Neural crest cell (in vitro differentiated cells): Measurements from ENCODE around the gene ASB16. TPM values are rescaled to one million over a fixed set of nuclear protein-coding genes. Genes with fewer than 3 reads are reported as not detected.
"Not testable (repeated sequence)": the region's sequence is repeated elsewhere in the genome, so short reads cannot be mapped to it uniquely, and the experiment has no call there.

Source experiments
- DNase-seq: peaks from one replicate; pipeline ENCODE4 v3.0.0; 2021; ENCODE audit warnings: low read depth, mixed read lengths, low spot score
- H3K27ac Mint-ChIP-seq: one replicate; pipeline ENCODE4 v1.8.0; 2021; ENCODE audit warnings: mild to moderate bottlenecking, mixed read lengths; ENCODE audit not compliant: unreplicated experiment
- H3K27me3 Mint-ChIP-seq: 2 replicates; pipeline ENCODE4 v1.8.0; 2021; ENCODE audit warnings: low read depth, mild to moderate bottlenecking, mixed read lengths
- H3K36me3 Mint-ChIP-seq: 2 replicates; pipeline ENCODE4 v1.8.0; 2021; ENCODE audit warnings: low read depth, mild to moderate bottlenecking, mixed read lengths
- H3K4me1 Mint-ChIP-seq: 2 replicates; pipeline ENCODE4 v1.8.0; 2021; ENCODE audit warnings: mixed read lengths
- H3K4me3 Mint-ChIP-seq: one replicate; pipeline ENCODE4 v1.8.0; 2021; ENCODE audit warnings: mild to moderate bottlenecking, mixed read lengths
- H3K9me3 Mint-ChIP-seq: 2 replicates; pipeline ENCODE4 v1.8.0; 2021; ENCODE audit warnings: mixed read lengths
- total RNA-seq: library from RNA; stranded (reverse); gene quantifications from 2 replicates; pipeline ENCODE4 v1.2.1, GENCODE V29; 2021
- TF ChIP-seq, protein P1 (sequence below): fragments of 200-600 bp; sonication (generic); conservative IDR thresholded peaks from 2 replicates; pipeline ENCODE4 v1.5.0; 2021; ENCODE audit warnings: antibody characterized with exemption, mild to moderate bottlenecking

Gene ASB16
- total RNA-seq, 1 donor from 2014 or later, result 0.26 TPM

DNA sequence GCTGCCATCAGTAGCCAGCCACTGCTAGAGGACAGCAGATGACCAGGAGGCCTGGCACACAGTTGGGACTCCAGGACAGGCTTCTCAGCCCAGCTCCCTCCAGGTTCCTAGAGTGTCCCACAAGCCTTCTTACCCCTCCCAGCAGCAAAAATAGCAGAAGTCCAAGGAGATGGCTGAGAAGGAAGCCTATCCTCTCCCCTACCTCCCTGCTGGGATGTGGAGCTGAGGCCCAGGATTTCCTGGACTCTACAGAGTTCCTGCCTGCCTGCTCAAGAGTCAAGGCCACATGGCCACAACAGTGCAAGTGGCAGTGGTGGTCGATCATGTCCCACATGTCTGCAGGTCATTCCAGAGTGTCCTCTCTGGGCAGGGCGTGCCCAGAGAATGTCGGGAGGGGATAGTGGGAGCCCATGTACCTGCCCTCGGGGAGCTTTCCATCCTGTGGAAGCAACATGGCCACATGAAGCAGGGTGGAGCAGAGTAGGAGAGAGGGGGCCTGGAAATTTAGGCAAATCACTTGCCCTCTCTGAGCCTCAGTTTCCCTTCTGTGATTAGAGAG, 36.5 kb upstream of the ASB16 start:
- Mint-ChIP-seq H3K9me3 (no peaks in the 10 kb centered on the region), H3K27ac (no peak overlapping the region), H3K4me1 (peaks cover 28% of the 10 kb centered on the region), H3K27me3 (no peaks in the 10 kb centered on the region), H3K36me3 (no peaks in the 10 kb centered on the region), H3K4me3 (no peak overlapping the region)
- no peak for DNase-seq
- TF ChIP-seq, protein P1, sequence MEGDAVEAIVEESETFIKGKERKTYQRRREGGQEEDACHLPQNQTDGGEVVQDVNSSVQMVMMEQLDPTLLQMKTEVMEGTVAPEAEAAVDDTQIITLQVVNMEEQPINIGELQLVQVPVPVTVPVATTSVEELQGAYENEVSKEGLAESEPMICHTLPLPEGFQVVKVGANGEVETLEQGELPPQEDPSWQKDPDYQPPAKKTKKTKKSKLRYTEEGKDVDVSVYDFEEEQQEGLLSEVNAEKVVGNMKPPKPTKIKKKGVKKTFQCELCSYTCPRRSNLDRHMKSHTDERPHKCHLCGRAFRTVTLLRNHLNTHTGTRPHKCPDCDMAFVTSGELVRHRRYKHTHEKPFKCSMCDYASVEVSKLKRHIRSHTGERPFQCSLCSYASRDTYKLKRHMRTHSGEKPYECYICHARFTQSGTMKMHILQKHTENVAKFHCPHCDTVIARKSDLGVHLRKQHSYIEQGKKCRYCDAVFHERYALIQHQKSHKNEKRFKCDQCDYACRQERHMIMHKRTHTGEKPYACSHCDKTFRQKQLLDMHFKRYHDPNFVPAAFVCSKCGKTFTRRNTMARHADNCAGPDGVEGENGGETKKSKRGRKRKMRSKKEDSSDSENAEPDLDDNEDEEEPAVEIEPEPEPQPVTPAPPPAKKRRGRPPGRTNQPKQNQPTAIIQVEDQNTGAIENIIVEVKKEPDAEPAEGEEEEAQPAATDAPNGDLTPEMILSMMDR, result no peak

DNA sequence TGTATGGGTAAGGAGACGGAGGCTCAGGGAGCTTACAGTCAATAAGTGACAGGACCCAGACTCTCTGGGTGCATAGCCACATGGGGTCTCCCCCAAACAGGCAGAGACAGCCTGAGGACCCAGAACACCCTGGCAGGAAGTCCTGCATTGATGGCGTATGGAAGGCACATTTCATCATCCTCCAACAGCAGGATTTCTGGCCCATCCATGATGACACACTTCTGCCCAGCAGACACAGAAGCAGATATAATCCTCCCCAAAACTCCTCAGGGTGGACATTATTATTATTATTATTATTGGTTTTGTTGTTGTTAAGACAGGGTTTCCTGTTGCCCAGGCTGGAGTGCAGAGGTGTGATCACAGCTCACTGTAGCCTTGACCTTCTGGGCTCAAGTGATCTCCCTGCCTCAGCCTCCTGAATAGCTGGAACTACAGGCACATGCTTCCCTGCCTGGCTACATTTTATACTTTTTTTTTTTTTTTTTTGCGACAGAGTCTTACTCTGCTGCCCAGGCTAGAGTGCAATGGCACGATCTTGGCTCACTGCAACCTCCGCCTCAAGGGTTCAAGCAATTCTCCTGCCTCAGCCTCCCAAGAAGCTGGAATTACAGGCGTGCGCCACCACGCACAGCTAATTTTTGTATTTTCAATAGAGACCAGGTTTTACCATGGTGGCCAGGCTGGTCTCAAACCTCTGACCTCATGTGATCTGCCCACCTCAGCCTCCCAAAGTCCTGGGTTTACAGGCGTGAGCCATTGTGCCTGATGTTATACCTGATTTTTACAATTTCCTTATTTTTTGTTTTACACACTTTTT, 35.5 kb upstream of the ASB16 start:
- no peak for DNase-seq
- Mint-ChIP-seq H3K4me3 (peak overlapping the region; percentile 19), H3K27me3 (no peaks in the 10 kb centered on the region), H3K27ac (no peak overlapping the region), H3K36me3 (no peaks in the 10 kb centered on the region), H3K9me3 (no peaks in the 10 kb centered on the region), H3K4me1 (peaks cover 28% of the 10 kb centered on the region)
- TF ChIP-seq, protein P1, result no peak

DNA sequence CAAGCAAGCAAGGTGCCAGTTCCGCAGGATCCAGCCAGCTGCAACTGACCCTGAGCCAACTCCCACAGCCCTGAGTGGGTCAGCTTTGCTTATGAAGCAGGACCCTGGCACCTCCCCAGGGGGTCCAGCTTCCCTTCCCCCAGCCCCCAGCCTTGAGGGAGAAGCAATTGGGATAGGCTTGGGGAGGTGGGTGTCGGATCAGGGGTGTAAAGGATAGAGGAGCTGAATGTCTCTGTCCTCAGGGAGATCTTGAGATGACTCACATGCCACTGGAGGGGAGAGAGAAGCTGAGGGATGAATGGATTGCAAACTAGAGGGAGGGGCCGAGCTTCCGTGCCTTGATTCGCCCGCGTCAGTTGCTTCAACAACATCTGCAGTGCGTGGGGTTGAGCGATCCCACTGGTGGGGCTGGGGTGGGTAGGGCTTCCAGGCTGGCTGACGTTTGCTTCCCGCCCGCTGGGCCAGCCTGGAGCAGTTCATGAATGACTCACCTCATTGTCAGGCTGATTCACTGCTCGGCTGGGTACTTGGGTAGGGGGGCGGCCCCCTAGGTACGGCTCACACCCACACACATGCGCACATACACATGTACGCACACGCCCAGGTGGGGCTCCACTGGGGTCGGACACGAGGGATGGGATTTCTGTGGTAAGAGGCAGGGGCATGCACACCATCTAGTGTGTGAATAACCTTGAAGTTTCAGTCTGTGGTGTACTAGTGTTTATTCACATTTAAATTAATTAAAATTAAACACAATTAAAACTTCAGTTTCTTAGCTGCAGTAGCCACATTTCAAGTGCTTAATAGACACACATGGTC, 32.4 kb upstream of the ASB16 start:
- DNase-seq, result peak; percentile 40
- H3K27me3 Mint-ChIP-seq, result no peaks in the 10 kb centered on the region
- TF ChIP-seq, protein P1, result no peak
- H3K27ac Mint-ChIP-seq, result peak overlapping the region; percentile 95
- H3K4me1 Mint-ChIP-seq, result peaks cover 29% of the 10 kb centered on the region
- peak overlapping the region; percentile 70 for H3K4me3 Mint-ChIP-seq
- H3K36me3 Mint-ChIP-seq, result no peaks in the 10 kb centered on the region
- no peaks in the 10 kb centered on the region for H3K9me3 Mint-ChIP-seq

DNA sequence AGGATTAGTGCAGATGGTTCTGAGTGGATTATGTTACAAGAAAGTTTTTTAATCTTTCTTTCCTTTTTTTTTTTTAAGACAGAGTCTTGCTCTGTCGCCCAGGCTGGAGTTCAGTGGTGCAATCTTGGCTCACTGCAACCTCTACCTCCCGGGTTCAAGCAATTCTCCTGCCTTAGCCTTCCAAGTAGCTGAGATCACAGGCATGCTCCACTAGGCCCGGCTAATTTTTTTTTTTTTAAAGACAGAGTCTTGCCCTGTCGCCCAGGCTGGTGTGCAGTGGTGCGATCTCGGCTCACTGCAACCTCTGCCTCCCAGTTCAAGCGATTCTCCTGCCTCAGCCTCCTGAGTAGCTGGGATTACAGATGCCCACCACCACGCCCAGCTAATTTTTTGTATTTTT, 26.6 kb upstream of the ASB16 start:
- H3K9me3 Mint-ChIP-seq, H3K27me3 Mint-ChIP-seq, H3K36me3 Mint-ChIP-seq, DNase-seq, H3K27ac Mint-ChIP-seq: not testable (repeated sequence)
- peak overlapping the region; percentile 76 for H3K4me3 Mint-ChIP-seq
- peaks cover 12% of the 10 kb centered on the region for H3K4me1 Mint-ChIP-seq

DNA sequence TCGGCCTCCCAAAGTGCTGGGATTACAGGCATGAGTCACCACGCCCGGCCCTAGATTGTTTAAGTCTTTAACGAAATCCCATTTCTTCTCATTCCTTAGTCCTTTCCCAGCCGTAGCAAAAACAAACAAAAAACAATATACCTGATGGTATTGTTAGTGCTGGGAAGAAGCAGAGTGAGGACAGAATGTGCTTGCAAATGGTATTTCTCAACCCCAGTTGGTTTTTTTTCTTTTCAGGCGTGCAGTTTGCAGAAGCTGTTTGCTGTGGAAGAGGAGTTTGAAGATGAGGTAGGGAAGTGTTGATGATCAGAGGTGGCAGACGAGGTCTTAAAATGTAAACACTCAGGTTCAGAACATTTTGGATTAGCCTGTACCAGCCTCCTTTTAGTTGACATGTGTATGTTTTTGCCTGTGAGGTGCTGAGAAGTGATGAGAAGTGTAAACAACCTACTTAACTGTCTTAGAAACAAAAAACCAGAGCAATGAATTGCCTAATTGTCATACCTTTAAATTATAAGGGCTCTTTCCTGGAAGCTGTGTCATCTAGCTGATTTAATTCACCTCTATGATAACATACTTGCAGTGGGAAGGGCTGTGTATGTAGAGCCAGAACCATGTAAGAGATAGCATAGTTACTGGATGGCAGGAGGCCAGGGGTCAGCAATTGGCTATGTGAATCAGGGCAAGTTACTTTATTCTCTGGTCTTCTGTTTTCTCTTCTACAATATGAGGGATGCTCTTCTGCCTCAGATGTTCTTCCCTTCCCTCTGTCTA, 25.4 kb upstream of the ASB16 start:
- H3K4me3 Mint-ChIP-seq, result peak overlapping the region; percentile 63
- no peaks in the 10 kb centered on the region for H3K27me3 Mint-ChIP-seq
- H3K9me3 Mint-ChIP-seq, result no peaks in the 10 kb centered on the region
- DNase-seq, result no peak
- H3K4me1 Mint-ChIP-seq, result peaks cover 11% of the 10 kb centered on the region
- peak overlapping the region; percentile 35 for H3K27ac Mint-ChIP-seq
- TF ChIP-seq, protein P1, result no peak
- H3K36me3 Mint-ChIP-seq, result no peaks in the 10 kb centered on the region
